Dedifferentiated amniotic fluid mesenchymal stem cell (primary cell): Measurements from ENCODE around the gene NKX2-4.

ENCODE experiments used
- DNase-seq: peaks from one replicate; pipeline ENCODE4 v3.0.0-alpha.2; 2016; ENCODE audit errors: extremely low spot score

The NKX2-4 gene

GRCh38 chr20:21360705-21361104 lies 36.6 kb downstream of the NKX2-4 start:
- DNase-seq, result peak; percentile 54

GRCh38 chr20:21358737-21359136 lies 38.6 kb downstream of the NKX2-4 start:
- no peak for DNase-seq

GRCh38 chr20:21357844-21358243 lies 39.5 kb downstream of the NKX2-4 start:
- no peak for DNase-seq

GRCh38 chr20:21356386-21356785 lies 40.9 kb downstream of the NKX2-4 start:
- DNase-seq, result no peak

DNA sequence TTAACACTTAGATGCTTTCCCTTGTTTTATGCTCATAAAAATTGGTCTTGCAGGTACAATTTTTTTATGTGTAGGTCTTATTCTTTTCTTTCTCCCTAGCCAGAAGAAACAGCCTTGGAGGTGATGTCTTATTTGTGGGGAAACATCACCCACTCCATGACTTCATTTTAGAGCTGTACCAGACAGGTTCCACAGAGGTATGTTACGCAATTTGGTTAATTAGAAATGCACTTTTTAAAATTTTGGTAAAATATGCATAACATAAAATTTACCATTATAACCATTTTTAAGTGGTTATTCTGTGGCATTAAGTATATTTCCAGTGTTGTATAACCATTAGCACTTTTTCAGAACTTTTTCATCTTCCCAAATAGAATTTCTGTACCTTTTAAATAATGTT lies 41.3 kb downstream of the NKX2-4 start:
- DNase-seq, result no peak

- no peak for DNase-seq
Measured at GRCh38 chr20:21353236-21353635, 44.1 kb downstream of the NKX2-4 start.

DNA sequence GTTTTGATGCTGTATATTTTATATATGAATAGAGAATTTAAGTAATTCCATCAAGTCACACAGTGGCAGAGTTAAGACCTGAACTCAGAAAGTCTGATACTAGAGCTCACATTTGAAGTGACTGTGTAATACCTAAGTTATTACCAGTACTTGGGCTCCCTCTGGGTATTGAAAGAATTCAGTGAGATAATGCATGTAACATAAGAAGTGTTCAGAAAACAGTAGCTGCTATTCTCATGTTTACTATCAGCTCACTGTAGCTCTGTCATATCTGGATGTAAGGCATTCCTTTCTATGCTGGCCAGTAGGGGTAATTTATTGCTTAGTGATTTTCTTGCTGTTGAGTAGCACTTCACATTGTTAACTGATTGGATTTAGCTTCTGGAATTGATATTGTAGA lies 44.6 kb downstream of the NKX2-4 start:
- peak; percentile 28 for DNase-seq
